Left cardiac atrium (tissue), 4 donors: ENCODE results near the gene CD82. TPM values are rescaled to one million over a fixed set of nuclear protein-coding genes. Genes with fewer than 3 reads are reported as not detected.

Source experiments
- ATAC-seq, 2 donors: fragments of 200-7000 bp; cut with Tn5 transposase; one replicate each; pipeline ENCODE4 v1.9.1; 2020; ENCODE audit warnings: mild to moderate bottlenecking in 2 of 2, moderate library complexity in 2 of 2
- DNase-seq: peaks from one replicate; pipeline ENCODE4 v3.0.0-alpha.2; 2020
- intact Hi-C, 2 donors: fragments of 100-400 bp; cut with DNase I; formaldehyde crosslinking; loops; one replicate each; pipeline versions ENCODE4 v1.14.1 to v1.15.1; 2022 to 2023
- total RNA-seq, 2 donors: library from RNA; stranded (reverse); fragmentation: NEBNext Ultra II Directional; extraction: Animal tissue kit (Norgen Biotek cat#: 25700); gene quantifications; one replicate each; pipeline ENCODE4 v1.2.1, GENCODE V29; 2021
- donor health status: DM: no; HTN: yes; CAD: no.
- donor health status: DM: no; HTN: yes; CAD: no; lungs with severe emphysema.
- donor health status: DM: yes; HTN: yes; CAD: no.
- donor health status: Dilated cardiomyopathy.

Gene CD82
- total RNA-seq, 2 donors from 2014 or later, result 22.0 to 35.3 TPM

- peak in 1 of 2 donors; percentile 39 for ATAC-seq
- peak; percentile 83 for DNase-seq
- intact Hi-C loops, result loop anchor here in 1 of 2 donors (10.0 kb wide), 1 partner anchor 346 kb away; no protein-coding TSS in a partner anchor
Observed at GRCh38 chr11:44568658-44569473, 3.4 kb downstream of the CD82 start.

GRCh38 chr11:44570411-44571155, 5.1 kb downstream of the CD82 start:
- ATAC-seq (no peak), DNase-seq (no peak)
- intact Hi-C loops, result no loop called here

- intact Hi-C loops, result no loop called here
- DNase-seq, result no peak
- no peak for ATAC-seq
Observed at GRCh38 chr11:44571871-44572270, 6.4 kb downstream of the CD82 start.

GRCh38 chr11:44572436-44572835, 7.0 kb downstream of the CD82 start:
- ATAC-seq (no peak), DNase-seq (no peak)
- intact Hi-C loops, result no loop called here

- DNase-seq (no peak), ATAC-seq (no peak)
- intact Hi-C loops, result no loop called here
Observed at GRCh38 chr11:44572884-44573283, 7.4 kb downstream of the CD82 start.

GRCh38 chr11:44573333-44573732, 7.9 kb downstream of the CD82 start:
- intact Hi-C loops, result no loop called here
- DNase-seq (no peak), ATAC-seq (no peak)

- peak; percentile 24 to 29 for ATAC-seq
Observed at GRCh38 chr11:44574610-44575287, 9.3 kb downstream of the CD82 start.

GRCh38 chr11:44575288-44575672, 9.8 kb downstream of the CD82 start:
- DNase-seq (no peak), ATAC-seq (no peak)

More at GRCh38 chr11:44574610-44575287, 9.3 kb downstream of the CD82 start:
- intact Hi-C loops, result no loop called here
- DNase-seq, result no peak

GRCh38 chr11:44575962-44576361, 10.5 kb downstream of the CD82 start:
- no peak for ATAC-seq
- intact Hi-C loops, result no loop called here
- DNase-seq, result no peak

More at GRCh38 chr11:44575288-44575672, 9.8 kb downstream of the CD82 start:
- intact Hi-C loops, result no loop called here

- intact Hi-C loops, result no loop called here
- ATAC-seq (no peak), DNase-seq (no peak)
Observed at GRCh38 chr11:44576656-44577055, 11.2 kb downstream of the CD82 start.

GRCh38 chr11:44577231-44577830, 11.9 kb downstream of the CD82 start:
- intact Hi-C loops, result no loop called here
- DNase-seq, result no peak
- ATAC-seq, result no peak

- ATAC-seq (no peak), DNase-seq (no peak)
- intact Hi-C loops, result no loop called here
Observed at GRCh38 chr11:44578279-44578678, 12.8 kb downstream of the CD82 start.

- ATAC-seq, result peak in 1 of 2 donors; percentile 16
- intact Hi-C loops, result no loop called here
- DNase-seq, result no peak
Observed at GRCh38 chr11:44579302-44579761, 13.9 kb downstream of the CD82 start.

GRCh38 chr11:44580701-44581100, 15.2 kb downstream of the CD82 start:
- ATAC-seq, result no peak
- DNase-seq, result no peak
- intact Hi-C loops, result no loop called here

- DNase-seq (no peak), ATAC-seq (no peak)
- intact Hi-C loops, result no loop called here
Observed at GRCh38 chr11:44581246-44581645, 15.8 kb downstream of the CD82 start.

- intact Hi-C loops, result no loop called here
- DNase-seq (no peak), ATAC-seq (no peak)
Observed at GRCh38 chr11:44582641-44583352, 17.3 kb downstream of the CD82 start.

GRCh38 chr11:44583353-44583669, 17.8 kb downstream of the CD82 start:
- DNase-seq (no peak), ATAC-seq (no peak)
- intact Hi-C loops, result no loop called here

- DNase-seq (no peak), ATAC-seq (peak in 1 of 2 donors; percentile 8)
- intact Hi-C loops, result no loop called here
Observed at GRCh38 chr11:44585421-44585820, 20.0 kb downstream of the CD82 start.

- ATAC-seq (peak in 1 of 2 donors; percentile 26), DNase-seq (no peak)
- intact Hi-C loops, result no loop called here
Observed at GRCh38 chr11:44589301-44589700, 23.8 kb downstream of the CD82 start.
